Activated T-cell treated with anti-CD3 and anti-CD28 coated beads, Interleukin-2, amount 50 U/mL, for 4 hours (primary cell): ENCODE measurements around the gene ZMYM4. TPM values are rescaled to one million over a fixed set of nuclear protein-coding genes. Genes with fewer than 3 reads are reported as not detected.
A peak's percentile ranks its signal among the peaks of the same experiment; 100 is the strongest.

ENCODE experiments used
- ATAC-seq, 2 donors: fragments of 200-7000 bp; cut with Tn5 transposase; one replicate each; pipeline ENCODE4 v1.10.0; 2021
- DNase-seq: peaks from one replicate; pipeline ENCODE4 v3.0.0-alpha.2; 2020
- H3K27me3 Mint-ChIP-seq: one replicate; pipeline ENCODE4 v1.8.0; 2021; ENCODE audit warnings: low read depth, mixed read lengths
- H3K36me3 Mint-ChIP-seq: one replicate; pipeline ENCODE4 v1.8.0; 2022; ENCODE audit warnings: mixed read lengths; ENCODE audit not compliant: insufficient read depth
- H3K4me1 Mint-ChIP-seq: one replicate; pipeline ENCODE4 v1.8.0; 2021; ENCODE audit warnings: low read depth, mixed read lengths
- H3K4me3 Mint-ChIP-seq: one replicate; pipeline ENCODE4 v1.8.0; 2021; ENCODE audit warnings: mild to moderate bottlenecking, moderate library complexity, mixed read lengths
- H3K9me3 Mint-ChIP-seq: one replicate; pipeline ENCODE4 v1.8.0; 2021; ENCODE audit warnings: mixed read lengths
- total RNA-seq, 3 donors: library from RNA; stranded (reverse); gene quantifications; one replicate each; pipeline ENCODE4 v1.2.1, GENCODE V29; 2021

Gene ZMYM4
- total RNA-seq, 3 donors from 2014 or later, result 24.2 to 28.9 (median 26.0) TPM

GRCh38 chr1:35285771-35286606 lies 17.5 kb downstream of the ZMYM4 start:
- Mint-ChIP-seq H3K4me3 (peak overlapping the region; percentile 35), H3K27me3 (no peaks in the 10 kb centered on the region), H3K9me3 (no peaks in the 10 kb centered on the region), H3K4me1 (peaks cover 41% of the 10 kb centered on the region), H3K36me3 (peaks cover 14% of the 10 kb centered on the region)
- ATAC-seq (peak in 1 of 2 donors; percentile 60), DNase-seq (no peak)

DNA sequence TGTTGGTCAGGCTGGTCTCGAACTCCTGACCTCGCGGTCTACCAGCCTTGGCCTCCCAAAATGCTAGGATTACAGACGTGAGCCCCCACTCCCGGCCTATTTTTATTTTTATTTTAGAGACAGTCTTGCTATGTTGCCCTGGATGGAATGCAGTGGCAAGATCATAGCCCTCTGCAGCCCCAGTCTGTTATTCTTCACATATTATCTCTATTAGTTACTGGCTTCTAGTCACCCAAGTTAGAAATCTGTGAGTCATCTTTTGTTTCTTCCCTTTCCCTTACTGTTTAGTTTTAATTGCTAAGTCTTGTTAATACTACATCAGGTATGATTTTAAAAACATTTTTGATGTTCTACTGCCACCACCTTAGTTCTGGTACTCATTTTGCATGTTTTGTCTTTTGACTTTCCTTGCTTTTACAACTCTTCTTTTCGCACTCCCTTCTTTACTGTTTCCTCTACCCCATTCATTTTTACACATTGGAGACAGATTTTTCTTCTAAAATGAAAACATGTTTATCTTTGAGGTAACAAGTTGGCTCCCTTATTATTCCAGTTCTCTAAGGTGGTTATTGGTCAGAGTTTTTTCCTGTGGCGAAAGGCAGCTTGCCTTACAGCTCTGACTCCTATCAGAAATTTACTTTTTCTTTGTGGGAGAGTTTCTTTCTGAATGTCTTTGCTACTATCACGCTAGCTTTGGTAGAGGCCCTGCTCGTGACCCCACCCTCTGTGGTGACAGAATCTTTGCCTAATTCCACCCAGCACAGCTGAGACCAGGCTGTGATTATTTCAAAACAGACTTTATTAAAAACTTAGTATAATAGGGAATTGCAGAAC lies 19.5 kb downstream of the ZMYM4 start:
- peaks cover 40% of the 10 kb centered on the region for H3K4me1 Mint-ChIP-seq
- ATAC-seq, result peak in 1 of 2 donors; percentile 48
- no peak overlapping the region for H3K4me3 Mint-ChIP-seq

DNA sequence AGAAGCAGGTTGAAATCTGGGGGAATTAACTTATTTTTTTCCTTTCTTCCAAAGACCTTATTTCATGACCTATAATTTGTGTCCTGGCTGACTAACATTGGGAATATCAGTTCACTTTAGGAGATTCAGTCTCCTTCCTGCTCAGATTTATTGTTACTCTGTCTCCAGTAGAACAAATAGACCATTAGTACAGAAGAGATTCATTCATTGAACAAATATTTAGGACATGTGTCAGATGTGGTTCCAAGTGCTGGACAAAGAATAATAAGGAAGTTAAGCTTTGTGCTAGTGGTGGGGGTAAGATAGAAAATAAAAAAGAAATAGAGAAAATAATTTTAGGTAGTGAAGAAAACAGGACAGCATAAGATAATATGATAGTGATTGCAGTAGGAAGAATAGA lies 20.3 kb downstream of the ZMYM4 start:
- ATAC-seq (no peak), DNase-seq (no peak)
- H3K4me3 Mint-ChIP-seq, result no peak overlapping the region
- H3K36me3 Mint-ChIP-seq, result peaks cover 10% of the 10 kb centered on the region
- H3K27me3 Mint-ChIP-seq, result no peaks in the 10 kb centered on the region
- no peaks in the 10 kb centered on the region for H3K9me3 Mint-ChIP-seq
- peaks cover 40% of the 10 kb centered on the region for H3K4me1 Mint-ChIP-seq

More for the DNA sequence above, 19.5 kb downstream of the ZMYM4 start:
- Mint-ChIP-seq H3K27me3 (no peaks in the 10 kb centered on the region), H3K9me3 (no peaks in the 10 kb centered on the region), H3K36me3 (peaks cover 10% of the 10 kb centered on the region)
- DNase-seq, result no peak

DNA sequence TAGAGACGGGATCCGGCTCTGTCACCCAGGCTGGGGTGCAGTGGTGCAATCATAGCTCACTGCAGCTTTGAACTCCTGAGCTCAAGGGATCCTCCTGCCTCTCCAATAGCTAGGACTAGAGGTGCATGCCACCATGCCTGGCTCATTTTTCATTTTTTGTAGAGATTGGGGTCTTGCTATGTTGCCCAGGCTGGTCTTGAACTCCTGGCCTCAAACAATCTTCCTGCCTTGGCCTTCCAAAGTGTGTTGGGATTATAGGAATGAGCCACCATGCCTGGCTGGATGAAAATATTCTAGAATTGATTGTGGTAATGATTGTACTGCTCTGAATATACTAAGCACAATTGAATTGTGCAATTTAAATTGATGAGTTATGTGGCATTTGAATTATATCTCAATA lies 21.9 kb downstream of the ZMYM4 start:
- ATAC-seq (no peak), DNase-seq (no peak)
- H3K4me3 Mint-ChIP-seq, result no peak overlapping the region
- H3K27me3 Mint-ChIP-seq, result no peaks in the 10 kb centered on the region
- H3K4me1 Mint-ChIP-seq, result peaks cover 29% of the 10 kb centered on the region
- H3K9me3 Mint-ChIP-seq, result no peaks in the 10 kb centered on the region
- peaks cover 3% of the 10 kb centered on the region for H3K36me3 Mint-ChIP-seq

DNA sequence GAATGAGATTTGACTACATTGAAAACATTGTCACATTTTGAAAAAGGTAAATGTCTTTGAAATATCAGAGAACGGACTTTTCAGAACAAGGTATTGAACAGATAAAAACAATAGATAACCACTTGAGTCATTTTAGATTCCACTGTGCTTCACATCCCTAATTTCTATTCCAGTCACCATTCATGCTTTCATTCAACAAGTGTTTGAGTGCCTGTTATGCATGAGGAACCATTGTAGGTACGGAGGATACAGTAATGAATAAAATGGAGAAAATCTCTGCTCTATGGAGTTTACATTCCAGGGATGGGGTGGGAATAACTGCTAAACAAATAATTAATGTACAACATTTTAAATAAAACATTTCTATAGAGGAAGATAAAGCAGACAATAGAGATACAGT lies 26.3 kb downstream of the ZMYM4 start:
- Mint-ChIP-seq H3K36me3 (peaks cover 4% of the 10 kb centered on the region), H3K4me1 (peaks cover 4% of the 10 kb centered on the region), H3K27me3 (no peaks in the 10 kb centered on the region), H3K9me3 (no peaks in the 10 kb centered on the region), H3K4me3 (no peak overlapping the region)
- DNase-seq, result no peak
- ATAC-seq, result no peak

- no peaks in the 10 kb centered on the region for H3K27me3 Mint-ChIP-seq
- H3K4me1 Mint-ChIP-seq, result peaks cover 7% of the 10 kb centered on the region
- H3K9me3 Mint-ChIP-seq, result no peaks in the 10 kb centered on the region
- DNase-seq, result no peak
- no peak for ATAC-seq
- no peak overlapping the region for H3K4me3 Mint-ChIP-seq
- H3K36me3 Mint-ChIP-seq, result peaks cover 10% of the 10 kb centered on the region
Observed at GRCh38 chr1:35297886-35298285, 29.4 kb downstream of the ZMYM4 start.

DNA sequence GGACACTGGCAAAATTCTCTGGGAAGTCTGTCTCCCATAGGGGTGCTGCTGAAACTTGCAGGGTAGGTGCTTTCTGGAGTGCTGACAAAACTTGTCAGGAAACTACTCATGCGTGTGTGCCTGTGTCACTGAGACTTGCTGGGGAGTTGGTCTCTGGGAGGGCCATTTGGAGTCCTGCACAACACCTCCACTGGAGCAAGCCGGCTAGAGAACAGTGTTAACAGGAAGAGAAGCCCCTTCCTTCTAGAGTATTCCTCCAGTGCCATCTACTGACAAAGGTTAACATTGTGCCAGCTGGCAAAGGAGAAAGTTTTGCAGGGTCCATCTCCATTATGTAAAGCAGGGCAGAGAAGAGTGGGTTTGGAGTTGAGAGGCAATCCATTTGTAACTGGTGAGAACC lies 30.0 kb downstream of the ZMYM4 start:
- DNase-seq, result peak; percentile 5
- ATAC-seq, result peak; percentile 62
- H3K4me3 Mint-ChIP-seq, result no peak overlapping the region
- H3K36me3 Mint-ChIP-seq, result peaks cover 10% of the 10 kb centered on the region
- H3K4me1 Mint-ChIP-seq, result peaks cover 7% of the 10 kb centered on the region
- H3K9me3 Mint-ChIP-seq, result no peaks in the 10 kb centered on the region
- no peaks in the 10 kb centered on the region for H3K27me3 Mint-ChIP-seq

- no peaks in the 10 kb centered on the region for H3K27me3 Mint-ChIP-seq
Observed at GRCh38 chr1:35300376-35300775, 31.9 kb downstream of the ZMYM4 start.

DNA sequence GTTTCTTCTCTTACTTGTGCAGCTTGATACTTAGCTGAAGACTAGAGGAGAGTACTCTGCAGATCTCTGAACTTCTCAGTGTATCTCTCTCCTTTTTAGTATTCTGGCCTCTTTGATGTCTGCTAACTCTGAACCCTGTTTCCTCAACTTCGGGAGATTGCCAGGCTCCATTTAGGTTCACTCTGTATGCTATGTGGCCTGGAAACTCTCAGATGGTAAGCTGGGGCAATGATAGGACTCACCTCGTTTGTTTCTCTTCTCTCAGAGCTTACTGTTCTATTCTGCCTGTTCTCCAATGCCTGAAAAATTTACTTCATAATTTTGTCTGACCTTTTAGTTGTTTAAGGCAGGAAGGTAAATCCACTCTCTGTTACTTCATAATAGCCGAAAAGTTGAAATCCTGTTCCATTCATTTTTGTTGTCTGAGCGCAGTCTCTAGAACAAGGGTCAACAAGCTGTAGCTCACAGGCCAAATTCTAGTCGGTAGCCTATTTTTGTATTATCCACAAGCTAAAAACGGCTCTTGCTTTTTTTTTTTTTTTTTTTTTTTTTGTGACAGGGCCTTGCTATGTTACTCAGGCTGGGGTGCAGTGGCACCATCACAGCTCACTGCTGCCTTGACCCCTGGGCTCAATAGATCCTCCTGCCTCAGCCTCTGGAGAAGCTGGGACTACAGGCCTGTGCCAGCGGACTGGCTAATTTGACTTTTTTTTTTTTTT lies 33.3 kb downstream of the ZMYM4 start:
- peaks cover 11% of the 10 kb centered on the region for H3K36me3 Mint-ChIP-seq
- no peak overlapping the region for H3K4me3 Mint-ChIP-seq
- no peaks in the 10 kb centered on the region for H3K9me3 Mint-ChIP-seq
- no peaks in the 10 kb centered on the region for H3K27me3 Mint-ChIP-seq
- H3K4me1 Mint-ChIP-seq, result peaks cover 11% of the 10 kb centered on the region
- ATAC-seq (no peak), DNase-seq (no peak)

More at GRCh38 chr1:35300376-35300775, 31.9 kb downstream of the ZMYM4 start:
- H3K9me3 Mint-ChIP-seq, result no peaks in the 10 kb centered on the region
- peaks cover 7% of the 10 kb centered on the region for H3K4me1 Mint-ChIP-seq
- H3K36me3 Mint-ChIP-seq, result peaks cover 10% of the 10 kb centered on the region
- H3K4me3 Mint-ChIP-seq, result no peak overlapping the region
- no peak for ATAC-seq
- no peak for DNase-seq

DNA sequence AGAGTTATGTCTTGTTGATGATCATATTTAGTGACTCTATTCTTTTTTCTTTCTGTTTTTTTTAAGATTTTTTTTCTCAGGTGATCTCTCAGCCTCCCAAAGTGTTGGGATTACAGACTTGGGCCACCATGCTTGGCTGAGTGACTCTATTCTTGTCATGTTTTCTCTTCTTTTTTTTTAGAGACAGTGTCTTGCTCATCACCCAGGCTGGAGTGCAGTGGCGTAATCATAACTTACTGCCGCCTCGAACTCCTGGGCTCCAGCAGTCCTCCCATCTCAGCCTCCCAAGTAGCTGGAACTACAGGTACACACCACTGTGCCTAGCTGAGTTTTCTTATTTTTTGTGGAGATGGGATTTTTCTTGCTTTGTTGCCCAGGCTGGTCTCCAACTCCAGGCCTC lies 36.9 kb downstream of the ZMYM4 start:
- Mint-ChIP-seq H3K36me3 (peaks cover 7% of the 10 kb centered on the region), H3K4me1 (peaks cover 9% of the 10 kb centered on the region), H3K27me3 (no peaks in the 10 kb centered on the region), H3K9me3 (no peaks in the 10 kb centered on the region), H3K4me3 (no peak overlapping the region)
- DNase-seq, result no peak
- no peak for ATAC-seq

DNA sequence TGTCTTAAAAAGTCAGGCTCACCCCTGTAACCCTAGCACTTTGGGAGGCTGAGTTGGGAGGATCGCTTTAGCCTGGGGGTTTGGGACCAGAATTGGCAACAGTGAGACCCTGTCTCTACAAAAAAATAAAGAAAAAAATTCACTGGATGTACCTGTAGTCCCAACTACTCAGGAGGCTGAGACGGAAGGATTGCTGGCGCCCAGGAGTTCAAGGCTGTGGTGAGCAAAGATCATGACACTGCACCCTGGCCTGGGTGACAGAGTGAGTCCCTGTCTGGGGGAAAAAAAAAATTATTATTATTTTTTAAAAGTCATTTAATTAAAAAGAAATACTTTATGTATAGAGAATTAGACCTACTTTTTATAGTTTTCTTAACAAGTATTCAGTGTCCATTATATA lies 47.1 kb downstream of the ZMYM4 start:
- H3K36me3 Mint-ChIP-seq, result peaks cover 13% of the 10 kb centered on the region
- H3K4me1 Mint-ChIP-seq, result no peaks in the 10 kb centered on the region
- DNase-seq, result no peak
- H3K9me3 Mint-ChIP-seq, result no peaks in the 10 kb centered on the region
- ATAC-seq, result no peak
- no peaks in the 10 kb centered on the region for H3K27me3 Mint-ChIP-seq
- H3K4me3 Mint-ChIP-seq, result no peak overlapping the region

GRCh38 chr1:35316264-35316663 lies 47.8 kb downstream of the ZMYM4 start:
- H3K27me3 Mint-ChIP-seq, result no peaks in the 10 kb centered on the region
- DNase-seq (no peak), ATAC-seq (no peak)
- no peaks in the 10 kb centered on the region for H3K9me3 Mint-ChIP-seq
- H3K4me3 Mint-ChIP-seq, result no peak overlapping the region
- peaks cover 12% of the 10 kb centered on the region for H3K36me3 Mint-ChIP-seq
- H3K4me1 Mint-ChIP-seq, result no peaks in the 10 kb centered on the region

- no peak overlapping the region for H3K4me3 Mint-ChIP-seq
- DNase-seq, result no peak
Observed at GRCh38 chr1:35319988-35320713, 51.6 kb downstream of the ZMYM4 start.

GRCh38 chr1:35320937-35321336 lies 52.4 kb downstream of the ZMYM4 start:
- no peaks in the 10 kb centered on the region for H3K27me3 Mint-ChIP-seq
- no peak for DNase-seq
- no peak for ATAC-seq
- peaks cover 5% of the 10 kb centered on the region for H3K4me1 Mint-ChIP-seq
- no peak overlapping the region for H3K4me3 Mint-ChIP-seq
- H3K9me3 Mint-ChIP-seq, result no peaks in the 10 kb centered on the region
- peaks cover 7% of the 10 kb centered on the region for H3K36me3 Mint-ChIP-seq

More at GRCh38 chr1:35319988-35320713, 51.6 kb downstream of the ZMYM4 start:
- Mint-ChIP-seq H3K36me3 (peaks cover 7% of the 10 kb centered on the region), H3K27me3 (no peaks in the 10 kb centered on the region), H3K4me1 (peaks cover 5% of the 10 kb centered on the region), H3K9me3 (no peaks in the 10 kb centered on the region)
- no peak for ATAC-seq
